ENCODE data around the gene DGKD. TPM values are rescaled to one million over a fixed set of nuclear protein-coding genes. Genes with fewer than 3 reads are reported as not detected.

Gene DGKD
- total and polyA plus RNA-seq, 9 of the 15 experiments (the other 6 are each of a cell fraction or from before 2014, with no cell fraction given): 0.52 to 29.5 (median 10.6) TPM

- TF ChIP-seq ZSCAN32 (CRISPR knock-in tag; IDR thresholded peaks at IDR 0.05): no peak
- no peak for TF ChIP-seq ZNF280A (IDR thresholded peaks at IDR 0.05; ENCODE audit: low read depth, partially characterized antibody)
- 0 out of 2 replicates have a peak, but pooled peaks have one; percentile 27 for TF ChIP-seq PHF21A (IDR thresholded peaks at IDR 0.05; ENCODE audit: borderline replicate concordance, low read depth)
- TF ChIP-seq CXXC5 (CRISPR knock-in tag; IDR thresholded peaks at IDR 0.05): peak; percentile 53
- TF ChIP-seq LCOR (CRISPR knock-in tag; IDR thresholded peaks at IDR 0.05): no peak
- TF ChIP-seq FOXJ2 (tag; IDR thresholded peaks at IDR 0.05): no peak
- TF ChIP-seq HNRNPUL1 (IDR thresholded peaks at IDR 0.05; ENCODE audit: low read length): no peak
- TF ChIP-seq SMARCA4 (IDR thresholded peaks at IDR 0.05): peak; percentile 38; the same call in 1 of the 2 replicates
- TF ChIP-seq ZKSCAN1 (IDR thresholded peaks at IDR 0.05; ENCODE audit: low read depth, low read length): no peak
- TF ChIP-seq MNT (conservative IDR thresholded peaks at IDR 0.05): 0 out of 4 replicates have a peak, but pooled peaks of 1 of the 2 experiments have one; percentile 37
- no peak for TF ChIP-seq TAF1 (IDR thresholded peaks at IDR 0.05; ENCODE audit: control insufficient read depth, extremely low read depth, insufficient read depth, low read length, severe bottlenecking)
- TF ChIP-seq CHD7 (IDR thresholded peaks at IDR 0.05; ENCODE audit: low read depth, low read length): no peak
- TF ChIP-seq ZNF75A (CRISPR knock-in tag; IDR thresholded peaks at IDR 0.05): no peak
These were observed at the start of gene DGKD (continued) for GRCh38 chr2:233353769-233354499.
